GM12878 (cell line): ENCODE measurements around the gene SAMD4A. TPM values are rescaled to one million over a fixed set of nuclear protein-coding genes. Genes with fewer than 3 reads are reported as not detected.

ENCODE experiments used
- ATAC-seq: fragments of 200-7000 bp; cut with Tn5 transposase; 3 replicates; pipeline ENCODE4 v1.9.1; 2020; ENCODE audit warnings: mild to moderate bottlenecking, moderate library complexity
- BruUV-seq: library from RNA; stranded (reverse); fragments of 400-500 nt; replicated peaks from 2 replicates; lab custom pipeline; 2021; lab: Mats Ljungman, UMichigan
- CTCF ChIA-PET: fragments of 300-600 bp; sonication (Branson Sonifier 250); formaldehyde crosslinking; extraction: SDS; loops from one replicate; lab custom pipeline; 2021; ENCODE audit warnings: inconsistent platforms; lab: Yijun Ruan, JAX
- POLR2A ChIA-PET: fragments of 350-600 bp; formaldehyde crosslinking; extraction: SDS; loops from one replicate; lab custom pipeline; 2021; ENCODE audit warnings: inconsistent platforms; lab: Charles Lee
- RAD21 ChIA-PET: fragments of 300-600 bp; sonication (Branson Sonifier 250); formaldehyde crosslinking; loops from one replicate; lab custom pipeline; 2023; ENCODE audit warnings: antibody characterized with exemption; ENCODE audit not compliant: unreplicated experiment; lab: Charles Lee
- SMC1A ChIA-PET: fragments of 300-600 bp; sonication (Branson Sonifier 250); formaldehyde crosslinking; loops from one replicate; lab custom pipeline; 2023; ENCODE audit not compliant: unreplicated experiment, uncharacterized antibody; lab: Charles Lee
- DNase-seq: peaks from one replicate; pipeline ENCODE4 v3.0.0-alpha.2; 2011; ENCODE audit warnings: low read depth, low spot score
- FAIRE-seq: peaks from 3 replicates; lab custom pipeline; 2011; peaks lifted over from hg19 to GRCh38; lab: Jason Lieb, UNC
- H2AFZ ChIP-seq: 2 replicates; pipeline ENCODE4 v1.6.0; 2011; ENCODE audit warnings: low read depth, low read length, control low read depth; ENCODE audit not compliant: control insufficient read depth
- H3K27ac ChIP-seq: 2 replicates; pipeline ENCODE4 v1.5.1; 2011; ENCODE audit warnings: control low read depth; ENCODE audit not compliant: control insufficient read depth, insufficient read depth
- H3K27me3 ChIP-seq, 2 experiments: replicated peaks in 1 of 2; 2 replicates each; pipeline versions ENCODE4 v1.6.0 to v1.6.1; 2011; ENCODE audit warnings: low read length in 1 of 2; ENCODE audit not compliant: control insufficient read depth in 2 of 2, insufficient read depth in 2 of 2
- H3K36me3 ChIP-seq, 2 experiments: 2 replicates each; pipeline ENCODE4 v1.5.1; 2011; ENCODE audit warnings: low read length in 1 of 2; ENCODE audit not compliant: control insufficient read depth in 2 of 2, insufficient read depth in 2 of 2
- H3K4me1 ChIP-seq: 2 replicates; pipeline ENCODE4 v1.6.1; 2011; ENCODE audit warnings: mild to moderate bottlenecking, low read length, moderate library complexity, mixed read lengths; ENCODE audit not compliant: control insufficient read depth, insufficient read depth
- H3K4me2 ChIP-seq: 2 replicates; pipeline ENCODE4 v1.6.0; 2011; ENCODE audit warnings: control low read depth; ENCODE audit not compliant: control insufficient read depth, insufficient read depth
- H3K4me3 ChIP-seq: fragments of 200-600 bp; sonication (generic); 2 replicates; pipeline ENCODE4 v1.5.1; 2016
- H3K79me2 ChIP-seq: 2 replicates; pipeline ENCODE4 v1.6.0; 2011; ENCODE audit warnings: low read length; ENCODE audit not compliant: control insufficient read depth, insufficient read depth
- H3K9ac ChIP-seq: 2 replicates; pipeline ENCODE4 v1.8.0; 2011; ENCODE audit warnings: low read length, control low read depth, mixed read lengths; ENCODE audit not compliant: control insufficient read depth, insufficient read depth
- H3K9me3 ChIP-seq: replicated peaks from 3 replicates; pipeline ENCODE4 v1.5.1; 2011; ENCODE audit warnings: mild to moderate bottlenecking, low read length; ENCODE audit not compliant: control insufficient read depth, insufficient read depth
- H4K20me1 ChIP-seq: 2 replicates; pipeline ENCODE4 v1.6.0; 2011; ENCODE audit not compliant: control insufficient read depth, insufficient read depth
- CTCF ChIP-seq, 3 experiments: IDR thresholded peaks in 2 of 3; conservative IDR thresholded peaks in 1 of 3; 2 replicates each; pipeline ENCODE4 v1.5.1; 2011; ENCODE audit warnings: low read depth in 3 of 3, low read length in 3 of 3, mild to moderate bottlenecking in 3 of 3, control low read depth in 2 of 3, moderate library complexity in 2 of 3, inconsistent platforms in 1 of 3, mixed read lengths in 1 of 3; ENCODE audit not compliant: control insufficient read depth in 2 of 3, insufficient read depth in 1 of 3; ENCODE audit errors: extremely low read depth in 1 of 3
- IRF5 ChIP-seq: fragments of 450-650 bp; IDR thresholded peaks from 2 replicates; pipeline ENCODE4 v1.6.1; 2017; ENCODE audit warnings: borderline replicate concordance
- KDM1A ChIP-seq: fragments of 200-600 bp; sonication (generic); IDR thresholded peaks from 2 replicates; pipeline ENCODE4 v1.6.1; 2016; ENCODE audit warnings: borderline replicate concordance
- SMARCA5 ChIP-seq: fragments of 450-650 bp; IDR thresholded peaks from 2 replicates; pipeline ENCODE4 v1.6.1; 2017; ENCODE audit warnings: mild to moderate bottlenecking
- SRF ChIP-seq, 2 experiments: IDR thresholded peaks; 2 replicates each; pipeline ENCODE4 v1.6.1; 2011; ENCODE audit warnings: low read depth in 2 of 2, low read length in 2 of 2, mild to moderate bottlenecking in 1 of 2, moderate library complexity in 1 of 2
- ZBTB40 ChIP-seq: fragments of 450-650 bp; IDR thresholded peaks from 2 replicates; pipeline ENCODE4 v1.6.1; 2016; ENCODE audit warnings: mild to moderate bottlenecking, moderate library complexity, borderline replicate concordance
- in situ Hi-C: fragments of 300-500 bp; cut with MboI; formaldehyde crosslinking; loops from 9 replicates; pipeline ENCODE4 v1.14.3; 2018; ENCODE audit warnings: mixed read lengths
- intact Hi-C: fragments of 100-400 bp; cut with micrococcal nuclease; formaldehyde crosslinking; loops from one replicate; pipeline ENCODE4 v1.14.2; 2022; ENCODE audit not compliant: unreplicated experiment
- polyA plus RNA-seq, 11 experiments: library from polyadenylated mRNA; depleted of rRNA in 4 of 11; unstranded in 6 of 11; stranded (reverse) in 5 of 11; fragments of >200 nt; fragmentation: Nextera tagmentation in 4 of 11; fragmentation: Illumina TruSeq in 1 of 11; extraction: Ambion mirVana in 4 of 11; extraction: Trizol in 1 of 11; gene quantifications; 1 replicate in 1 of 11; 2 replicates in 10 of 11; pipeline versions ENCODE4 v1.2.1 to v1.2.3, GENCODE V29; 2011 to 2016; ENCODE audit warnings: inconsistent platforms in 2 of 11, missing spikeins in 2 of 11, low read depth in 1 of 11
- total RNA-seq, 4 experiments: library from RNA; depleted of rRNA in 3 of 4; stranded (reverse); fragments of >200 nt in 3 of 4; fragmentation: Illumina TruSeq in 1 of 4; extraction: Trizol in 1 of 4; gene quantifications; 2 replicates each; pipeline versions ENCODE4 v1.2.1 to v1.2.3, GENCODE V29; 2013 to 2021

Gene SAMD4A
- total and polyA plus RNA-seq, 10 of the 15 experiments (the other 5 are each of a cell fraction or from before 2014, with no cell fraction given), result 0.05 to 0.56 (median 0.31) TPM

- ChIA-PET SMC1A (interaction anchor here (1.2 kb wide), 1 partner anchor 23 kb away, joined by 3 read pairs; no protein-coding TSS in a partner anchor), POLR2A (no interaction called here), CTCF (no interaction called here), RAD21 (no interaction called here)
- intact Hi-C loops (no loop called here), in situ Hi-C loops (no loop called here)
- Histone ChIP-seq H3K9ac (no peak overlapping the region), H3K4me2 (no peak overlapping the region), H2AFZ (no peak overlapping the region), H3K4me3 (no peak overlapping the region), H3K4me1 (no peaks in the 10 kb centered on the region), H3K79me2 (no peaks in the 10 kb centered on the region), H3K27me3 (no peaks in the 10 kb centered on the region; a peak in 1 of 4 replicates), H3K9me3 (peaks cover 4% of the 10 kb centered on the region; the same call in 2 of the 3 replicates), H4K20me1 (no peaks in the 10 kb centered on the region), H3K27ac (no peak overlapping the region), H3K36me3 (no peaks in the 10 kb centered on the region)
- FAIRE-seq, result no peak
- DNase-seq, result no peak
- no TSS peak for BruUV-seq
- TF ChIP-seq SRF (IDR thresholded peaks at IDR 0.05; ENCODE audit: low read depth in 2 of 2, low read length in 2 of 2) (no peak), ZBTB40 (no peak), KDM1A (no peak), IRF5 (no peak), SMARCA5 (no peak), CTCF (IDR thresholded peaks at IDR 0.05 in 2 of 3, conservative IDR thresholded peaks at IDR 0.05 in 1 of 3; ENCODE audit: control insufficient read depth in 2 of 3, extremely low read depth in 1 of 3, insufficient read depth in 1 of 3, low read depth in 3 of 3, low read length in 3 of 3) (no peak)
- no peak for ATAC-seq
Observed at GRCh38 chr14:54822685-54823084, 255.8 kb downstream of the SAMD4A start.
